HepG2 (cell line): ENCODE data around the gene P2RY8. TPM values are rescaled to one million over a fixed set of nuclear protein-coding genes. Genes with fewer than 3 reads are reported as not detected.

Experiments
- ATAC-seq: fragments of 200-7000 bp; cut with Tn5 transposase; 3 replicates; pipeline ENCODE4 v1.9.1; 2020; ENCODE audit warnings: mild to moderate bottlenecking, moderate library complexity
- BruUV-seq: library from RNA; stranded (reverse); fragments of 400-500 nt; replicated peaks from 2 replicates; lab custom pipeline; 2021; lab: Mats Ljungman, UMichigan
- CTCF ChIA-PET: fragments of 300-600 bp; formaldehyde crosslinking; extraction: SDS; loops from one replicate; lab custom pipeline; 2021; ENCODE audit warnings: low total read pairs, inconsistent platforms, low intra/inter-chr PET ratio; lab: Yijun Ruan, JAX
- POLR2A ChIA-PET: fragments of 350-600 bp; sonication (Branson Sonifier 250); formaldehyde crosslinking; loops from one replicate; lab custom pipeline; 2020; ENCODE audit warnings: antibody characterized with exemption, inconsistent platforms; lab: Yijun Ruan, JAX
- DNase-seq: peaks from one replicate; pipeline ENCODE4 v3.0.0-alpha.2; 2015; ENCODE audit warnings: low spot score
- FAIRE-seq: peaks from 3 replicates; lab custom pipeline; 2011; peaks lifted over from hg19 to GRCh38; lab: Jason Lieb, UNC
- H2AFZ ChIP-seq: one replicate; pipeline ENCODE4 v1.6.1; 2011; ENCODE audit warnings: low read length, inconsistent platforms
- H3K27ac ChIP-seq: fragments of 300-600 bp; 3 replicates; pipeline ENCODE4 v1.8.0; 2011; ENCODE audit warnings: mixed run types, mild to moderate bottlenecking, mixed read lengths, low read length, inconsistent platforms; ENCODE audit not compliant: insufficient read depth; ENCODE audit errors: extremely low read length
- H3K27me3 ChIP-seq, 2 experiments: fragments of 200-600 bp in 1 of 2; 2 replicates in 1 of 2; 3 replicates in 1 of 2; pipeline versions ENCODE4 v1.6.0 to v1.8.0; 2011; ENCODE audit warnings: low read length in 2 of 2, mild to moderate bottlenecking in 2 of 2, moderate library complexity in 2 of 2, inconsistent platforms in 1 of 2; ENCODE audit not compliant: insufficient read depth in 2 of 2, control insufficient read depth in 1 of 2
- H3K36me3 ChIP-seq, 2 experiments: fragments of 200-600 bp in 1 of 2; replicated peaks in 1 of 2; 2 replicates in 1 of 2; 3 replicates in 1 of 2; pipeline versions ENCODE4 v1.5.1 to v1.8.0; 2011; ENCODE audit warnings: low read length in 2 of 2, inconsistent platforms in 1 of 2; ENCODE audit not compliant: insufficient read depth in 2 of 2, control insufficient read depth in 1 of 2
- H3K4me1 ChIP-seq: 2 replicates; pipeline ENCODE4 v1.5.1; 2012; ENCODE audit warnings: low read length, inconsistent platforms; ENCODE audit not compliant: insufficient read depth
- H3K4me2 ChIP-seq: 2 replicates; pipeline ENCODE4 v1.6.0; 2011; ENCODE audit warnings: low read depth, low read length, inconsistent platforms
- H3K4me3 ChIP-seq, 3 experiments: fragments of 200-600 bp in 1 of 3; sonication (generic), shearing (Covaris generic) in 1 of 3; replicated peaks in 1 of 3; 2 replicates each; pipeline ENCODE4 v1.5.1; 2011 to 2016; ENCODE audit warnings: low read length in 3 of 3, inconsistent platforms in 2 of 3, low read depth in 2 of 3, mild to moderate bottlenecking in 2 of 3, control low read depth in 1 of 3, mixed read lengths in 1 of 3; ENCODE audit not compliant: insufficient read depth in 1 of 3
- H3K79me2 ChIP-seq: one replicate; pipeline ENCODE4 v1.6.1; 2011; ENCODE audit warnings: low read length, inconsistent platforms; ENCODE audit not compliant: insufficient read depth
- H3K9ac ChIP-seq: 2 replicates; pipeline ENCODE4 v1.6.0; 2011; ENCODE audit warnings: mild to moderate bottlenecking, low read depth, low read length, inconsistent platforms; ENCODE audit not compliant: insufficient read depth
- H3K9me3 ChIP-seq: 2 replicates; pipeline ENCODE4 v1.5.1; 2012; ENCODE audit warnings: mild to moderate bottlenecking, low read length
- H4K20me1 ChIP-seq: 2 replicates; pipeline ENCODE4 v1.6.0; 2011; ENCODE audit warnings: inconsistent platforms, mild to moderate bottlenecking, low read length, moderate library complexity; ENCODE audit not compliant: insufficient read depth
- MBD4 ChIP-seq: IDR thresholded peaks from 2 replicates; pipeline ENCODE4 v1.6.1; 2012; ENCODE audit warnings: low read length, inconsistent platforms, borderline replicate concordance
- MED1 ChIP-seq: sonication (generic); formaldehyde crosslinking; IDR thresholded peaks from 2 replicates; pipeline ENCODE4 v1.4.0; 2020; ENCODE audit warnings: missing genetic modification reagents
- MIER2 ChIP-seq: IDR thresholded peaks from 2 replicates; pipeline ENCODE4 v1.6.1; 2016; ENCODE audit warnings: missing biosample characterization, missing genetic modification reagents
- NONO ChIP-seq, 2 experiments: fragments of 450-650 bp in 1 of 2; sonication (generic) in 1 of 2; formaldehyde crosslinking in 1 of 2; IDR thresholded peaks in 1 of 2; conservative IDR thresholded peaks in 1 of 2; 2 replicates each; pipeline versions ENCODE4 v1.6.1 to v1.8.0; 2017 to 2022; ENCODE audit warnings: mild to moderate bottlenecking in 1 of 2, missing genetic modification reagents in 1 of 2, moderate library complexity in 1 of 2
- SALL1 ChIP-seq: sonication (generic); formaldehyde crosslinking; IDR thresholded peaks from 2 replicates; pipeline ENCODE4 v1.8.0; 2022; ENCODE audit warnings: mild to moderate bottlenecking, missing genetic modification reagents
- ZMYM3 ChIP-seq: sonication (generic); formaldehyde crosslinking; IDR thresholded peaks from 2 replicates; pipeline ENCODE4 v1.5.1; 2020; ENCODE audit warnings: mild to moderate bottlenecking, missing genetic modification reagents
- ZNF567 ChIP-seq: sonication (generic); formaldehyde crosslinking; IDR thresholded peaks from 2 replicates; pipeline ENCODE4 v1.8.1; 2023; ENCODE audit warnings: mild to moderate bottlenecking, missing genetic modification reagents, borderline replicate concordance
- ZNF589 ChIP-seq: sonication (generic); formaldehyde crosslinking; conservative IDR thresholded peaks from 2 replicates; pipeline ENCODE4 v1.8.0; 2022; ENCODE audit warnings: mild to moderate bottlenecking, moderate library complexity, missing genetic modification reagents
- ZNF75D ChIP-seq: sonication (generic); formaldehyde crosslinking; IDR thresholded peaks from 2 replicates; pipeline ENCODE4 v1.8.1; 2023; ENCODE audit warnings: missing genetic modification reagents, mild to moderate bottlenecking, borderline replicate concordance
- WGBS: methylation state at CpG from one replicate; pipeline ENCODE4 v1.1.6; 2017; ENCODE audit warnings: low lambda C conversion rate; 5-methylcytosine and 5-hydroxymethylcytosine counted together
- in situ Hi-C: cut with HindIII; loops from 2 replicates; pipeline ENCODE4 v1.10.0; 2017; ENCODE audit warnings: low pct_unique_long_range_greater_than_20kb; ENCODE audit not compliant: extremely low pct_ligation_motif_present
- intact Hi-C: fragments of 100-400 bp; cut with micrococcal nuclease; formaldehyde crosslinking; loops from one replicate; pipeline ENCODE4 v1.10.0; 2022; ENCODE audit not compliant: unreplicated experiment
- polyA plus RNA-seq, 8 experiments: library from polyadenylated mRNA; depleted of rRNA in 3 of 8; stranded (reverse) in 7 of 8; unstranded in 1 of 8; fragments of >200 nt; fragmentation: Illumina TruSeq in 4 of 8; extraction: Trizol in 4 of 8; gene quantifications; 2 replicates each; pipeline versions ENCODE4 v1.2.1 to v1.2.3, GENCODE V29; 2011 to 2016; ENCODE audit warnings: low read depth in 4 of 8, missing spikeins in 1 of 8, mixed read lengths in 1 of 8; ENCODE audit not compliant: insufficient read depth in 1 of 8
- total RNA-seq, 5 experiments: library from RNA; depleted of rRNA; stranded (reverse); fragments of >200 nt; fragmentation: Illumina TruSeq; extraction: Trizol; gene quantifications; 2 replicates each; pipeline ENCODE4 v1.2.3, GENCODE V29; 2016; ENCODE audit warnings: low read depth in 1 of 5
- TF ChIP-seq, protein P1 (sequence below), 2 experiments: sonication (generic) in 1 of 2; formaldehyde crosslinking in 1 of 2; IDR thresholded peaks; 2 replicates each; pipeline versions ENCODE4 v1.5.1 to v1.6.1; 2011 to 2020; ENCODE audit warnings: borderline replicate concordance in 1 of 2, low read depth in 1 of 2, low read length in 1 of 2, mild to moderate bottlenecking in 1 of 2, missing genetic modification reagents in 1 of 2, moderate library complexity in 1 of 2
- TF ChIP-seq, protein P2 (sequence below): sonication (generic); formaldehyde crosslinking; IDR thresholded peaks from 2 replicates; pipeline ENCODE4 v1.4.0; 2020; ENCODE audit warnings: mild to moderate bottlenecking, missing genetic modification reagents

Gene P2RY8
- total and polyA plus RNA-seq, 2 of the 13 experiments (the other 11 are each of a cell fraction or from before 2014, with no cell fraction given): 1.0 to 1.3 TPM

DNA sequence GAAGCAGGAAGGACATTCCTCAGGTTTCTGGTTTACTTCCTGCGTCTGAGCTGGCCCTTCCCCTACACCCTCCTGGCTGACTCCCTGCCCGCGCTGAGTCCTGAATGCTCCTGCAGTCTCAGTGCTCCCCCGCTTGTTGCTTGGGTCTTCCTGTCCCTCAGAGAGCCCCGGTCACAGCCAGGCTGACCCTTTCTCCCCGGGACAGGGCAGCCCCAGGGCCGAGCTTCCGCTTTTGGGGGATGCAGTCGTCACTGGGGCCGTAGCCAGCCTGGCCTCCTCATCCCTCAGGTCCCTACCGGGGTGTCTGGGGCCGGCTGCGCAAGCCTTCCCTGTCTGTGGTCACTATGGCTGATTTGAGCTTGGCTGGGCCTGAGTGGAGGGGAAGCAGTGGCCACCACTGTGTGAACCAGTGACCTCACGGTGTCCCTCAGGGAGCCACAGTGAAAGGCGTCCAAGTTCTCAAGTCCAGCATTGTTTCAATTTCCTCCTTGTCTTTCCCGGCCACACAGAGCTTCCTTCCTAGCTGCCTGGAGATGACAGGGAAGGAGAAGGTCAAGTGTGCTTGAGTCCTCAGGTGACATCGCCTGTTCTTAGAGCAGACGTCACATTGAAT lies 50.1 kb downstream of the P2RY8 start (continued):
- TF ChIP-seq MIER2 (no peak), MED1 (CRISPR knock-in tag) (no peak), SALL1 (CRISPR knock-in tag) (no peak), ZNF75D (CRISPR knock-in tag) (no peak)

DNA sequence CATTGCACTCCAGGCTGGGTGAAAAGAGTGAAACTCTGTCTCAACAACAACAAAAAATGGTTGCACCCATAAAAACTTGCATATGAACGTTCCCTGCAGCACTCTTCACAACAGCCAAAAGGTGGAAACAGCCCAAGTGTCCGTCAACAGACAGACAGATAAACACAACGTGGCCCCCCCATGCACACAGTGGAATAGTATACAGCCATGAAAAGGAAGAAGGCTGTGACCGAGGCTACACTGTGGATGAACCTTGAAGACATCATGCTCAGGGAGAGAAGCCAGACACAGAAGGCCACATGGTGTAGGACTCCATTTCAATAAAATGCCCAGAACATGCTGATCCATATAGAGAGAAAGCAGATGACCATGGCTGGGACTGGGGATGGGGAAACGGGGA lies 50.8 kb downstream of the P2RY8 start:
- no peaks in the 10 kb centered on the region for H3K9me3 ChIP-seq
- H4K20me1 ChIP-seq: no peaks in the 10 kb centered on the region
- FAIRE-seq (no peak), DNase-seq (no peak), ATAC-seq (no peak)
- ChIA-PET POLR2A (no interaction called here), CTCF (no interaction called here)
- no peaks in the 10 kb centered on the region for H3K27me3 ChIP-seq
- intact Hi-C loops: no loop called here
- peaks cover 25% of the 10 kb centered on the region for H3K4me1 ChIP-seq
- no peak overlapping the region for H3K9ac ChIP-seq
- no TSS peak for BruUV-seq
- no peak overlapping the region for H3K4me3 ChIP-seq
- no peak overlapping the region for H3K27ac ChIP-seq
- in situ Hi-C loops: no loop called here
- 84% methylated on average over 5 of the region's 5 CpGs for WGBS
- no peak overlapping the region for H2AFZ ChIP-seq
- H3K36me3 ChIP-seq: no peaks in the 10 kb centered on the region
- TF ChIP-seq ZMYM3 (CRISPR knock-in tag) (0 out of 2 replicates have a peak, but pooled peaks have one; percentile 40), ZNF567 (CRISPR knock-in tag) (no peak)
- no peak overlapping the region for H3K4me2 ChIP-seq
- H3K79me2 ChIP-seq: no peaks in the 10 kb centered on the region

GRCh38 chrX:1485033-1485432 lies 52.0 kb downstream of the P2RY8 start:
- no peak overlapping the region for H3K4me2 ChIP-seq
- no peaks in the 10 kb centered on the region for H3K9me3 ChIP-seq
- peaks cover 30% of the 10 kb centered on the region for H3K4me1 ChIP-seq
- DNase-seq (no peak), ATAC-seq (no peak), FAIRE-seq (no peak)
- no peaks in the 10 kb centered on the region for H3K79me2 ChIP-seq
- POLR2A ChIA-PET: no interaction called here
- WGBS: 94% methylated on average over 9 of the region's 9 CpGs
- in situ Hi-C loops (no loop called here), intact Hi-C loops (no loop called here)
- no peak overlapping the region for H3K4me3 ChIP-seq
- CTCF ChIA-PET: no interaction called here
- no peak overlapping the region for H3K27ac ChIP-seq
- no peak overlapping the region for H3K9ac ChIP-seq
- no peaks in the 10 kb centered on the region for H3K36me3 ChIP-seq
- no peaks in the 10 kb centered on the region for H3K27me3 ChIP-seq
- no peak overlapping the region for H2AFZ ChIP-seq
- H4K20me1 ChIP-seq: no peaks in the 10 kb centered on the region
- BruUV-seq: no TSS peak
- TF ChIP-seq, protein P1, sequence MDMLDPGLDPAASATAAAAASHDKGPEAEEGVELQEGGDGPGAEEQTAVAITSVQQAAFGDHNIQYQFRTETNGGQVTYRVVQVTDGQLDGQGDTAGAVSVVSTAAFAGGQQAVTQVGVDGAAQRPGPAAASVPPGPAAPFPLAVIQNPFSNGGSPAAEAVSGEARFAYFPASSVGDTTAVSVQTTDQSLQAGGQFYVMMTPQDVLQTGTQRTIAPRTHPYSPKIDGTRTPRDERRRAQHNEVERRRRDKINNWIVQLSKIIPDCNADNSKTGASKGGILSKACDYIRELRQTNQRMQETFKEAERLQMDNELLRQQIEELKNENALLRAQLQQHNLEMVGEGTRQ (IDR thresholded peaks at IDR 0.05; ENCODE audit: low read depth, low read length): no peak
- TF ChIP-seq, protein P1 (CRISPR knock-in tag; IDR thresholded peaks at IDR 0.05; ENCODE audit: borderline replicate concordance): no peak
- TF ChIP-seq MBD4: no peak
- no peak for TF ChIP-seq ZNF589 (CRISPR knock-in tag)
- TF ChIP-seq, protein P2, sequence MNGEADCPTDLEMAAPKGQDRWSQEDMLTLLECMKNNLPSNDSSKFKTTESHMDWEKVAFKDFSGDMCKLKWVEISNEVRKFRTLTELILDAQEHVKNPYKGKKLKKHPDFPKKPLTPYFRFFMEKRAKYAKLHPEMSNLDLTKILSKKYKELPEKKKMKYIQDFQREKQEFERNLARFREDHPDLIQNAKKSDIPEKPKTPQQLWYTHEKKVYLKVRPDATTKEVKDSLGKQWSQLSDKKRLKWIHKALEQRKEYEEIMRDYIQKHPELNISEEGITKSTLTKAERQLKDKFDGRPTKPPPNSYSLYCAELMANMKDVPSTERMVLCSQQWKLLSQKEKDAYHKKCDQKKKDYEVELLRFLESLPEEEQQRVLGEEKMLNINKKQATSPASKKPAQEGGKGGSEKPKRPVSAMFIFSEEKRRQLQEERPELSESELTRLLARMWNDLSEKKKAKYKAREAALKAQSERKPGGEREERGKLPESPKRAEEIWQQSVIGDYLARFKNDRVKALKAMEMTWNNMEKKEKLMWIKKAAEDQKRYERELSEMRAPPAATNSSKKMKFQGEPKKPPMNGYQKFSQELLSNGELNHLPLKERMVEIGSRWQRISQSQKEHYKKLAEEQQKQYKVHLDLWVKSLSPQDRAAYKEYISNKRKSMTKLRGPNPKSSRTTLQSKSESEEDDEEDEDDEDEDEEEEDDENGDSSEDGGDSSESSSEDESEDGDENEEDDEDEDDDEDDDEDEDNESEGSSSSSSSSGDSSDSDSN (CRISPR knock-in tag): no peak
- TF ChIP-seq NONO (IDR thresholded peaks at IDR 0.05): no peak
- TF ChIP-seq NONO (CRISPR knock-in tag; conservative IDR thresholded peaks at IDR 0.05): no peak
